A673 (cell line): ENCODE results near the gene PNPLA3.

Experiments
- EZH2 ChIP-seq: fragments of 200-600 bp; sonication (generic); IDR thresholded peaks from 2 replicates; pipeline ENCODE4 v1.6.1; 2017; ENCODE audit warnings: borderline replicate concordance, low read depth, mild to moderate bottlenecking, mixed read lengths, antibody characterized with exemption, low read length; ENCODE audit not compliant: poor library complexity, severe bottlenecking
- TF ChIP-seq, protein P1 (sequence below): fragments of 300-800, 200-600 bp; sonication (generic); conservative IDR thresholded peaks from 2 replicates; pipeline ENCODE4 v1.5.1; 2017; ENCODE audit warnings: low read depth, mild to moderate bottlenecking, antibody characterized with exemption, low read length, moderate library complexity, mixed read lengths

DNA sequence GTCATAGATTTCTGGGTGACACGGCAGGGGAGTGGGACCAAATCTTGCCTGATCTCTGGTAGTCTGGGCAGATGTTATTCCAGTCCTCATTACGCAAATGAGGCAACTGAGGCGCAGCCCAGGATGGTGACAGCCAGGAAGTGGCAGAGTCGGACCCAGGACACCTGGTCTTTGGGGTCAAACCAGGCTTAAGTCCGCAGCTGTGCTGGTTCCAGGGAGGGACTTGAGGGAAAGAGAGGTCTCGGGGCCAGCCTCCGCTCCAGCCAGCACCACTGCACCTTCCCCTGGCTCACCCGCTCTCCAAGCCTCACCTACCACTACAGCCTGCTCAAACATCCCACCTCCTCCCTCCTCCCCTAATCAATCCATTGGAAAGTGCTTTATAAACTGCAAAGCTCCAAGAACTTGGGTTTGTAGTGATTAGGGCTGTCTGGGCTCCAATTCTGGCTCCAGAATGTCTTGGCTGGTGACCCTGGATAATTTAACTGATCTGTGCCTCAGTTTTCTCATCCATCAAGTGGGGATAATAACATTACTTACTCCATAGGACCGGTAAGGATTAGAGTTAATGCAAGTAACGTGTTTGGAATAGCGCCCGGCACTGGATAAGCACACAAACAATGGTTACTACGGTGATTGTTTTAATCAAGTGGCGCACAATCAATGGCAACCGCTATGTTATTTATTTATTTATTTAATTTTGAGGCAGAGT is 31.3 kb upstream of the PNPLA3 start:
- TF ChIP-seq, protein P1, sequence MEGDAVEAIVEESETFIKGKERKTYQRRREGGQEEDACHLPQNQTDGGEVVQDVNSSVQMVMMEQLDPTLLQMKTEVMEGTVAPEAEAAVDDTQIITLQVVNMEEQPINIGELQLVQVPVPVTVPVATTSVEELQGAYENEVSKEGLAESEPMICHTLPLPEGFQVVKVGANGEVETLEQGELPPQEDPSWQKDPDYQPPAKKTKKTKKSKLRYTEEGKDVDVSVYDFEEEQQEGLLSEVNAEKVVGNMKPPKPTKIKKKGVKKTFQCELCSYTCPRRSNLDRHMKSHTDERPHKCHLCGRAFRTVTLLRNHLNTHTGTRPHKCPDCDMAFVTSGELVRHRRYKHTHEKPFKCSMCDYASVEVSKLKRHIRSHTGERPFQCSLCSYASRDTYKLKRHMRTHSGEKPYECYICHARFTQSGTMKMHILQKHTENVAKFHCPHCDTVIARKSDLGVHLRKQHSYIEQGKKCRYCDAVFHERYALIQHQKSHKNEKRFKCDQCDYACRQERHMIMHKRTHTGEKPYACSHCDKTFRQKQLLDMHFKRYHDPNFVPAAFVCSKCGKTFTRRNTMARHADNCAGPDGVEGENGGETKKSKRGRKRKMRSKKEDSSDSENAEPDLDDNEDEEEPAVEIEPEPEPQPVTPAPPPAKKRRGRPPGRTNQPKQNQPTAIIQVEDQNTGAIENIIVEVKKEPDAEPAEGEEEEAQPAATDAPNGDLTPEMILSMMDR: no peak
- TF ChIP-seq EZH2: no peak
